NCI-H1694 (cell line): ENCODE measurements around the gene SPDYE1.
A peak's percentile ranks its signal among the peaks of the same experiment; 100 is the strongest.
"Not testable (repeated sequence)": the region's sequence is repeated elsewhere in the genome, so short reads cannot be mapped to it uniquely, and the experiment has no call there.

Experiments used
- DNase-seq: peaks from one replicate; lab custom pipeline; 2025; lab: John Stamatoyannopoulos, UW

SPDYE1 gene

DNA sequence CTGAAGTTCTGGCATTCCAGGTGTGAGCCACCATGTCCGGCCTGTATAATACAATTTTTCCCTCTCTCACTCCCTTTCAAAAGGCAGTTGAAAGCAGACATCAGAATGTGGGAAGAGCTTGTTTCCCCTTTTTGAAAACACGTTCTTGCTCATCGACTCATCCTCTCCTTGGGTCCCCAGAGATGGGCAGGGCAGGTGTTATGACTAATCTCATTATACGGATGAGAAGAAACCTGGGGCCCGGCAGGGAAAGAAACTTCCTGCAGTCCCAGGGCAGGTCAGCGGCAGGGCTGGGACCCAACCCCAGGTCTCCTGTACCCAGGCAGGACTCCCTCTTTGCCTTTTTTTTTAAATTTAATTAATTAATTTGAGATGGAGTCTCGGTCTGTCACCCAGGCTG is 4.8 kb upstream of the SPDYE1 start:
- not testable (repeated sequence) for DNase-seq

DNA sequence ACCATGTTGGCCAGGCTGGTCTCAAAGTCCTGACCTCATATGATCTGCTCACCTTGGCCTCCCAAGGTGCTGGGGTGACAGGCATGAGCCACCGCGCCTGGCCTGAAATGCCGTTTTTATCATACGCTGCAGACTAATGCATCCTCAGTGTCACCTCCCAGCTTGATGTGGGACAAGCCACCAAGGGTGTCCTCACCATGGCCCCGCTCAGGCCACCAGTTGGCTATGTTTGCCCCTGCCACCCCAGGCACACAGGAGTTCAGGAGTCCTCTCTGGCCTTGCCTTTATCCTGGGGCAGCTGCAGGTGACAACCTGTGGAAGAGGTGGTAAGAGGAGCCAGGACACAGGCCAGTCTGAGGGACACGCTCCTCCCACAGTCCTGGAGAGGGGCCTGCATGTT is 3.0 kb upstream of the SPDYE1 start:
- not testable (repeated sequence) for DNase-seq

DNA sequence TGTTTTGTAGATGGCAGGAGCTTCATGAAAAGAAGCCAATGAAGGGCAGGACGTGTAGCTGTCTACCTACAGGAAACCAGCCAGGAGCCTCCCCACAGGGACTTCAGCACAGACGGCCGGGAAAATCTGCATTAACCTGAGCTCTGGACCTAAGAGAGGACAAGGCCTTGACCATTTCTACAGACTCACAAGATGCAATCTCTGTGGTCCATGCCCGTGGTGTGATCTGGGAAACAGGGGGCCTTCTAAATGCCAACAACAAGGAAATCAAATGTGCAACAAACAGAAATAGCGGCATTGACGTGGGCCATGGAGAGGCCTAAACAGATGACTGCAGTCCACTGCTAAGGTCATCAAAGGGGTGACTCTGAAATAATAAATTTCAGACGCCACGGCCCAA is 14.4 kb downstream of the SPDYE1 start:
- DNase-seq, result not testable (repeated sequence)

DNA sequence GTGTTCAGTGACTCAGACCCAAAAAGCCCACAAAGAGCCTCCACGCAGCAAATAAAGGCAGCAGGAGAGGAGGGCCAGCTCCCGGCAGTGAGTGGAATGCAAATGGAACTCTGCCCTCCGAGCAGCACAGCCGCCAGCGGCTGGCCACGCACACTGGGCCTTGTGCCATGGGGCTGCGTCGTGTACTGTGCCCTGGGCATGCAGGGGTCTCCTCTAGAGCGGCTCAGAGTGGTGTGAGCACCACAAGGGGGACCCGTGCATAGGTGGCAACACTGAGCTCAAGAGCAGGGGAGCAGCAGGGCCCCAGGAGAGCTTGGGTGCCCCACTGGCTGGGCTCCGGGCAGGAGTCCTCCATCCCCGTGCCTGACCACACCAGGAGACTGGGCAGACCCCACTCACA is 17.4 kb downstream of the SPDYE1 start:
- not testable (repeated sequence) for DNase-seq

DNA sequence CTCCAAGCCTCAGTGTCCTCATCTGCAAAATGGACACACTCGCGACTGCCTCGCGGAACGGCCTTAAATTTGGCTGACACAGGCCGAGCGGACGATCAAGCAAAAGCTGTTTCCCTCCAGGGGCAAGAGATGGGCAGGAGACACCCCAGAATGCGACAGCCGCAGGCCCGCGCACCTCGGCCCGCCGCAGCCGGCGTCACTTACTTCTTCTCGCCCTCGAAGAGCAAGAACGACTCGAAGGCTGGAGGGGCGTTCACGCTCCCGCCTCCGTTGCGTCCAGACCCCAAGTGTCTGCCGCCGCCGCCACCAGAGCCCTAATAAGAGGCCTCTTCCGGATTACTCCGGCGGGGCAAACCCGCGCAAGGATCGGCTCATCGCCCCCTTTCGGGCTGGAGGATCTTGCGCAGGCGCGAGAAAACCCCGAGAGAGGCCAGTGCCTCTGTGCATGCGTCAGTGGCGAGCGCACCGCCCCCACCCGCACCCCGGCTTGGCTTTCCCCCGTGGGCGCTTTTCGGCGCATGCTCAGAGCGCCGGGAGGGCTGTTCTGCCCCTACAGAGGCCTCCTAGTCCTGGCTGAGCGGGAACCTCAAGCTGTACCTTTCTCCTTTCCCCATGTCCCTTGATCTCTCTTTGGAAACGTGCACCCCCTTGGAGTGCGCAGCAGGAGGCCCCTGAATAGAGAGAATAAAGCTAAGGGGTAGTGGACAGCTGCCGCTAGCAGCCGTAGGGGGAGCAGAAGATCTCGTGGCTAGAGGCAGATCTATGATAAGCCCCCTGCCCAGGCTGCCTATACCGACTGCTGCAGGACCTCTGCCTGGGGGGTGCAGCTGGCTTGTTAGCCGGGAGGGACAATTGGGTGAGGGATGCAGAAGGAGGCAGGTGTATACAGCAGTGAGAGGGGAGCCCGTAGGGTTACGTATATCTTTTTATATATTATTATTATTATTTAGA is 21.4 kb downstream of the SPDYE1 start:
- DNase-seq, result peak; percentile 96

DNA sequence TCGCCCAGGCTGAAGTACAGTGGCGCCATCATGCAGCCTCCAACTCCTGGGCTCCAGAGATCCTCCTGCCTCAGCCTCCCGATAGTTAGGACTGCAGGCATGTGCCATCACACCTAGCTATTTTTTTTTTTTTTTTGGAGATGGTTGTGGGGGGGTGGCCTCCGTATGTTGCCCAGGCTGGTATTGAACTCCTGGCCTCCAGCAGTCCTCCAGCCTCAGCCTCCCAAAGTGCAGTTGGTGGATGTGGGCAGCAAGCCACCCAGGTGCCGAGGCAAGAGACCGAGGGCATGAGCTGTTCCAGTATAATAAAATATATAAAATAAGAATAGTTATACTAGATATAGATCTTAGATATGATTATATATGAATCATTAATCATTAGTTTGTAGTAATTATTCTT is 22.1 kb downstream of the SPDYE1 start:
- not testable (repeated sequence) for DNase-seq

DNA sequence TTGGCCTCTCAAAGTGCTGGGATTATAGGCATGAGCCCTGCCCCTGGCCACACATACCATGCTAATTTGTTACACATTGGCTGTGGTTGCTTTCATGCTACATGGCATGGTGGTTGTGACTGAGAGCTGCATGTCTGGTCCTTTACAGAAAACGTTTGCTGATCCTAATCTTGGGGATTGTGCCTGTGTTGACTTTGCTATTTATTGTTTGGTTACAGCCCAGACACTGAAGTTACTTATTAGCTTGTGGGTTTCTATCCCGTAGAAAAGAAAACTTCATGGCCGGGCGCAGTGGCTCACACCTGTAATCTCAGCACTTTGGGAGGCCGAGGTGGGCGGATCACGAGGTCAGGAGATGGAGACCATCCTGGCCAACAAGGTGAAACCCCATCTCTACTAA is 24.4 kb downstream of the SPDYE1 start:
- not testable (repeated sequence) for DNase-seq

DNA sequence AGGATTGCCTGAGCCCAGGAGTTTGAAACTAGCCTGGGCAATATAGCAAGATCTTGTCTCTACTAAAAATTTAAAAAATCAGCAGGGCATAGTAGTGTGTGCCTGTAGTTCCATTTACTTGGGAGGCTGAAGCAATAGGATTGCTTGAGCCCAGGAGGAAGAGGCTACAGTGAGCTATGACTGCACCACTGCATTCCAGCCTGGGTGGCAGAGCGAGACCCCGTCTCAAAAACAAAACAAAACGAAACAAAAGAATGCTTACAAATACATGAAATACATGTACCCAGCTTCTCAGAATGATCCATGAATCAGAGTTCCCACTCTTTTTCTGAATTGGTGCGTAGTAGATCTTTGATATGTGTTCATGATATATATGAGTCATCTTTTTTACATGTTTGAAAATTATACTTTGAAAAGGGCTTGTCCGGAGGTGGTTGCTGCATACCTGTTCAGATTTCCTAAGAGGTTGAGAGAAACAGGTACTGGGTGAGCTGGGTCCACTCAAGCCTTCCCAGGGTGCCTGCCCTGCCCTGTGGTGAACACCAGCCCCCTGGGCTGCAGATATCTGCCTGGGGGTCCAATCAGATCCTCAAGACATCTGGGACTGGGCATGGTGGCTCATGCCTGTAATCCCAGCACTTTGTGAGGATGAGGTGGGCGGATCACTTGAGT is 25.2 kb downstream of the SPDYE1 start:
- not testable (repeated sequence) for DNase-seq

DNA sequence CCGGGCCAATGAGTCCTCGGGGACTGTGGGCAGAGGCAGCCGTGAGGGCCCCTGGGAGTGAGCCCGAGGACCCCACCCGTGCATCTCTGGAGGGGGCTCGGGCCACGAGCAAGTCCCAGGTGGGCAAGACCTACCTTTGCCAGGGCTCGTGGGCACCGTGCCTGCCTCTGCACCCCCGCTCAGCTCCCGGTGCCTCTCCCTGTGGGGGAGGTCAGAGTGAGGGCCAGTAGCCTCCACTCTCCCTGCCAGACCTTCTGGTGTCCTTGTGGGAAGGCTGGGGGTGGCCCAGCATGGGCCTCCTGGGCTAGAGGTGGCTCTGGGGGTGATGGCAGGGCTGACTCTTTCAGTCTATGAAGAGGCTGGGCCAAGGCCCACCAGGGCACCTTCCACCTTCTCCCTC is 31.7 kb downstream of the SPDYE1 start:
- DNase-seq, result not testable (repeated sequence)

DNA sequence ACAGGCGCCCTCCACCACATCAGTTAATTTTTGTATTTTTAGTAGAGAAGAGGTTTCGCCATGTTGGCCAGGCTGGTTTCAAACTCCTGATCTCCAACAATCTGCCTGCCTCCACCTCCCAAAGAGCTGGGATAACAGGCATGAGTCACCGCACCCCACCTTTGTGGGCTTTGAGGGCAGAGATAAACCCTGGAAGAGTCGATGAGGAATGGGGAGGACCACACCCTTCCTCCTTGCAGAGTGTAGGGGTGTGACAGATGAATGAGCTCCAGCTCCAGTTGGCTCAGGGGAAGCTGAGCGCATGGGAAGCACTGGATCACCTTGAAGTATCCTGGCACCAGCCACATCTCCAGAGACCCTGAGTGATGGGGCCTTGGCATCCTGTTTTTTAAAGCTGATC is 32.3 kb downstream of the SPDYE1 start:
- not testable (repeated sequence) for DNase-seq

DNA sequence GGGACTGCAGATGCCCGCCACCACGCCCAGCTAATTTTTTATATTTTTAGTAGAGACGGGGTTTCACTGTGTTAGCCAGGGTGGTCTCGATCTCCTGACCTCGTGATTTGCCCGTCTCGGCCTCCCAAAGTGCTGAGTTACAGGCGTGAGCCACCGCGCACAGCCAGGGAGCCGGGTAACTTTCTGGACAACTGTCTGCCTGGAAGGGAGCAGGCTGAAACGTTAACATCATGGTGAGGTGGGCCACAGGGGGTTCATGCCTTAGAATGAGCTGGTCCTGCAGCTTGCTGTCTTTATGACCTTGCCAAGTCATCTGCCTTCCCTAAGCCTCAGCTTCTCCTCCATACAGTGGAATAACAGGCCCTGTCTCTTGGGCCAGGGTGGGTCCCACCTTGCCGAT is 33.6 kb downstream of the SPDYE1 start:
- DNase-seq, result not testable (repeated sequence)

DNA sequence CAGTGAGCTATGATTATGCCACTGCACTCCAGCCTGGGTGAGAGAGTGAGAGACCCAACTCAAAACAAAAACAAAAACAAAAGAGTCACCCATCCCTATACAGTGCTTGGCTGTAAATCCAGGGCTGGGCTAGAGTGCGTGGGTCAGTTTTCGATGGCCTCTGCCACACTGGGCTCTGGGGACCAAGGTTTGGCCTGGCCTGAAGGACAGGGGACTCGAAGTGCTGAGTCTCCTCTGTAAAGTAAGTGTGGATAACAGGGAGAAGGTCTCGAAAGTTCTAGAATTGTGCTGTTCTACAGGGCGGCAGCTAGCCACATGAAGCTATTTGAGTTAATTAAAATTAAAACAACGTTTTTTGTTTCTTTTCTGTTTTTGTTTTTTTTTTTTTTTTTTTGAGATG is 34.3 kb downstream of the SPDYE1 start:
- DNase-seq, result not testable (repeated sequence)

DNA sequence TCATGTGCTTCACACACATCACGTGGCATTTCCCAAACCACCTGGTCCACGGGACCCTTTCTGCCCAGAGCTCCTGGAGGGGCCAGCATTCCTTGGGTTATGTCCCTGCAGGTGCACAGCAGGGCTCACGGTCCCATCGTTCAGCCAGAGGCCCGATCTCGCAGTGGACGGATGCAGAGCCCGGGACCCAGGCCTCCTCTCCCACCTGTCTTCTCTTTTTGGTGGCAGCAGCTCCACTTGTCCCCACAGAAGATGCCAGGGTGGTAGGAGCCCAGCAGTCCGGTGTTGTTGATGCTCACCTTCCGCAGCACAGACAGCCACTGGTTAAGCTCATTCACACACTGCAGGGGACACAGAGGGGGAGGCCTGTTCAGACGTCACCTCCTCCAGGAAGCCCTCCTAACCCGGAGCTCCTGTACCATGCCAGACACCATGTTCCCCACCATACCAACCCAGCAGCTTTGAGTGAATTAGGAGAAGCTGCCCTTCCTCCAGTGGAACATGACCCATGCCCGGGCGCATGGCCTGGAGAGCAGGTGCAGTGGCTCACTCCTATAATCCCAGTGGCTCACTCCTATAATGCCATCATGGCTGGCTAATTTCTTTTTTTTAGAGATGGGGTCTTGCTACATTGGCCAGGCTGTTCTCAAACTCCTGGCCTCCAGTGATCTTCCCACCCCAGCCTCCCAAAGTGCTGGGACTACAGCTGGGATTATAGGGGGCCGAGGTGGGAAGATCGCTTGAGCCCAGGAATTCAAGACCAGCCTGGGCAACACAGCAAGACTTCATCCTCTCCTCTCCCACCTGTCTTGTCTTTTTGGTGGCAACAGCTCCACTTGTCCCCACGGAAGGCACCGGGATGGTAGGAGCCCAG is 36.5 kb downstream of the SPDYE1 start:
- not testable (repeated sequence) for DNase-seq

DNA sequence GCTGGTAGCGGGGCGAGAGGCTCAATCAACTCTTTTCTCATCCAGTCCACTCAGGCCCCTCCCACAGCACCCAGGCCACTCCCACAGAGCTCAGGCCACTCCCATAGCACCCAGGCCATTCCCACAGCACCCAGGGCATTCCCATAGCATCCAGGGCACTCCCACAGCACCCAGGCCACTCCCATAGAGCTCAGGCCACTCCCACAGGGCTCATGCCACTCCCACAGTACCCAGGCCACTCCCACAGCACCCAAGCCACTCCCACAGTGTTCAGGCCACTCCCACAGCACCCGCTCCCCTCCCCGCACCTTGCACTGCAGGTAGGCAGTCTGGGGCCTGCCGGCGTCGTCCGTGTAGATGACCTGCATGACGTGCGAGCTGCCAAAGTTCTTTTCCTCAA is 38.7 kb downstream of the SPDYE1 start:
- not testable (repeated sequence) for DNase-seq

DNA sequence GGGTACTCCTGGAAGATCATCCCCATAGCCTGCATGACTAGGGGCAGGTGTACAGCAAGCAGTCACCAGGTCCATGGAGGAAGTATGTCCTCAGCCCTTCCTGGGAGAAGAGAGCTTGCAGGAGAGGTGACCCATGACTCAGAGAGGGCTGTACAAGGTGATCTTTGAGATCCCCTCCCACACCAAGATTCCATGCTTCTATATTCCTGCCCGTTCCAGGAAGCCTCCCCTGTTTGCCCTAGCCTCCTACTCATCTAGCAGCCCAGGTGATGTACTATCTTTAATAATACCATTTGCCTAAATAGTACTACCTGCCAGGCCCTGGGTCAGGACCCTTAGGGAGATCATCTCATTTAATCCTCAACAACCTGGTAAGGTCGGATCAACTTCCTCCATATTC is 40.3 kb downstream of the SPDYE1 start:
- not testable (repeated sequence) for DNase-seq

DNA sequence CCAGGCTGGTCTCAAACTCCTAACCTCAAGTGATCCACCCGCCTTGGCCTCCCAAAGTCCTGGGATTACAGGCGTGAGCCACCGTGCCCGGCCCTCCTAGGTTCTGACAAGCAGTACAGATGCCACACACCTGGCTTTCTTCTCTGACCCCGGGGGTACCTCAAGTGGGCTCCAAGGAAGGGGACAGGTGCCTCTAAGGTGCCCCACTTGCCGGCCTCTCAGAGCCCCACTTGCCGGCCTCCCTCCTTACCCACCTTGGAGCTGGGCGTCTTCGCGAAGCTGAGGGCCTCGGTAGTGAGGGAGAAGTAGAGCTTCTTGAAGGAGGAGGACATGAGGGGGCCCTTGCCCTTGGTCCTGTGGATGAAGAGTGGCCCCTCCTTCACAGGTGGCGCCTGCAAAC is 40.9 kb downstream of the SPDYE1 start:
- not testable (repeated sequence) for DNase-seq

DNA sequence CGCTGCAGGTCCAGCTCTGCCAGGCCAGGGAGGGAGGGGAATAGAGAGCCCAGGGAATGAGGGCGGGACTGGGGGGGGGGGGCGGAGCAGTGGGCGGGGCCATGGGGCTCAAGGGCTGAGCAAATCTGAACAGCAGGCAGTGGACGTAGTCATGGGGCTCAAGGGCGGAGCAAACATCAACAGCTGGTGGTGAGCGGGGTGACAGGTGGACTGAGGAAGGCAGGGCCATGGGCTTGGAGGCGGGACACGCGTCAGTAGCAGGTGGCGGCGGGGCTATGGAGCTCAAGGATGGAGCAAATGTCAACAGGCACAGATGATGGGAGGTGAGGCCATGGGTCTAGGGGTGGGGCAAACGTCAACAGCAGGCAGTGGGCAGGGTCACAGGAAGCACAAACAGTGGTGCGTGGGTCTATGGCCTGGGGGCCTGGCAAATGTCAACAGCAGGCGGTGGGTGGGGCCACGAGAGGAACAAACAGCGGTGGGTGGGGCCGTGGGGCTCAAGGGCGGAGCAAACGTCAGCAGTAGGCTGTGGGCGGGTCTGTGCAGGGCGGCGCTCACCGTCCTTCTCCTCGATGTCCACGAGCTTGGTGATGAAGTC is 41.4 kb downstream of the SPDYE1 start:
- peak; percentile 8 for DNase-seq

DNA sequence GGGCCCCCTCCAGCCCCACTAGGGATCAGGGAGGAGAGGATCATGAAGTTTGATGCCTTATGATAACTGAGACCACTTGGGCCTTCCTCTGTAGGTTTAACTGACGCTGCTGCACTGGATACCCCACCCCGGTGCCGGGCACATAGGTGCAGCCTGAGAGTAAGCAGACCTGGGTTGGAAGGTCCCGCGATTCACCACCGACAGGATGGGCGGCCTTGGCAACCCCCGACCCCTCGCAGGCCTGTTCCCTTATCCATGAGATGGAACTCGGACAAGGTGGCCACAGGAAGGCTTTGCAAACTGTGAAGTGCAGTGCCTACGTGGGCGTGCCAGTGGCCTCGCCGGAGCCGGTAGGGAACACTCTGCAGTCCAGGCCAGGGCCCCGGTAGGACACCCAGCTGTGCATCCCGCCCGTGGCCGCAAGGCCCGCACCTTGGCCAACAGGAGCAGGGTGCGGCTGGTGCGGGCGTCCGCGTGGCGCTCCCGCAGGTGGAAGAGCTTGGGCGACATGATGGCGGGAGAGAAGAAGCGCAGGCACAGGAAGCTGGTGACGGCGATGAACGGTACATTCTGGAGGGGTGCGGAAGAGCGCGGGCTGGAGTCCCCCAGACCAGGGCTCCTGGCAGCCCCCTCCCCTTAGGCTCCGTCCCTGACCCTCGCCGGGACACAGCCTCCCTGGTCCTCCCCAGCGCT is 42.2 kb downstream of the SPDYE1 start:
- DNase-seq, result not testable (repeated sequence)

DNA sequence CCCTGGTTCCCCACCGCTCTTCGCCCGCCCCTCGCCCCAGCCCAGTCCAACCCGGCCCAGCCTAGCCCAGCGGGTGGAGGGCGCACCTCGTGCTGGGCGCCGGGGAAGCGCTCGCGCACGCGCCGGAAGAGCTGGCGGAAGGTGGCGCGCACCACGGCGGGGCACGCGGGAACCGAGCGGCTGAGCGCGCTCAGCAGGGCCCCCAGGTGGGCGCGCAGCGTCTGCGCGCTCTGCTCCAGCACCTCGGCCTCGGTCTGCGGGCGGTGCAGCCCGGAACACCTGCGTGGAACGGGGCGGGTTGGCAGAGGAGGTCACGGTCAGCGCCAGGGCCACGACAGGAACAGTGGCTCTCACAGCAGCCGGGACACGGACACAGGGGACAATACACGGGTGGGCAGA is 42.8 kb downstream of the SPDYE1 start:
- not testable (repeated sequence) for DNase-seq

DNA sequence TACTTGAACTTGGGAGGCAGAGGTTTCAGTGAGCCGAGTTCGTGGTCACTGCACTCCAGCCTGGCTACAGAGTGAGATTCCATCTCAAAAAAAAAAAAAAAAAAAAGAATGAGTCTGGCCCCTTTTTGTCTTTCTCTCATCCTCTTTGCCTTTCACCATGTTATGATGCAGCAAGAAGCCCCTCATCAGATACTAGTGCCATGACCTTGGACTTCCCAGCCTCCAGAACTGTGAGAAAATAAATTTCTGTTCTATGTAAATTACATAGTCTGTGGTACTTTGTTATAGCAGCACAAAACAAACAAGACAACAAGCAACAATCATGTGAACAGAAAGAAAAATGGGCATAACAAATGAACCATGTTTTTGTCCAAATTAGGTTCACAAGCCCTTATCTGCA is 44.5 kb downstream of the SPDYE1 start:
- DNase-seq, result no peak

DNA sequence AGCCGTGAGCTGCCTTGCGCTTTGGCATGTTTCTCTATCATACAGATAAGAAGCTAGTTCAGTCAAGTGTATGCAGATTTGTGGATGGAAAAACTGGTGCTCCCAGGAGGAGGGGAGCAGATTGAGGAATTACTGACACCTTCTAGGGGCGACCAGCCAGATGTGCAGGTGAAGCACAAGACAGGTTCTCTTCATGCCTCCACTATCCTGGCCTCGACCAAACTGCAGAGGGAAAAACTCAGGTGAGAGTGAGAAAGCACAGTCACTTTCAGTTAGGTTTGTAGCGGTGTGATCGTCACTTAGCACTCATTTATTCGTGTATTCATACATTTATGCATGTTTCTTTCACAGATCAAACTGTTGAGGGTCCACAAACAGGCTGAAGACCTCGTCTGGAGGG is 46.2 kb downstream of the SPDYE1 start:
- DNase-seq, result no peak
